Endometrial microvascular endothelial cells (primary cell): ENCODE measurements around the gene ZRANB3. TPM values are rescaled to one million over a fixed set of nuclear protein-coding genes. Genes with fewer than 3 reads are reported as not detected.

ENCODE experiments used
- in situ Hi-C: cut with HindIII; loops from 2 replicates; pipeline ENCODE4 v1.10.0; 2017; ENCODE audit warnings: low sequenced_read_pairs, low pct_unique_long_range_greater_than_20kb; ENCODE audit errors: inconsistent ontology term
- total RNA-seq: library from RNA; depleted of rRNA; stranded (reverse); fragments of >200 nt; gene quantifications from one replicate; pipeline ENCODE4 v1.2.3, GENCODE V29; 2015; ENCODE audit errors: inconsistent ontology term

The ZRANB3 gene
- total RNA-seq, 1 donor from 2014 or later: 4.2 TPM

- in situ Hi-C loops: no loop called here
Observed at GRCh38 chr2:135265960-135266490, 265.0 kb downstream of the ZRANB3 start.

- in situ Hi-C loops: no loop called here
Observed at GRCh38 chr2:135259123-135259522, 271.9 kb downstream of the ZRANB3 start.

GRCh38 chr2:135258193-135258592 is 272.8 kb downstream of the ZRANB3 start:
- in situ Hi-C loops: no loop called here

DNA sequence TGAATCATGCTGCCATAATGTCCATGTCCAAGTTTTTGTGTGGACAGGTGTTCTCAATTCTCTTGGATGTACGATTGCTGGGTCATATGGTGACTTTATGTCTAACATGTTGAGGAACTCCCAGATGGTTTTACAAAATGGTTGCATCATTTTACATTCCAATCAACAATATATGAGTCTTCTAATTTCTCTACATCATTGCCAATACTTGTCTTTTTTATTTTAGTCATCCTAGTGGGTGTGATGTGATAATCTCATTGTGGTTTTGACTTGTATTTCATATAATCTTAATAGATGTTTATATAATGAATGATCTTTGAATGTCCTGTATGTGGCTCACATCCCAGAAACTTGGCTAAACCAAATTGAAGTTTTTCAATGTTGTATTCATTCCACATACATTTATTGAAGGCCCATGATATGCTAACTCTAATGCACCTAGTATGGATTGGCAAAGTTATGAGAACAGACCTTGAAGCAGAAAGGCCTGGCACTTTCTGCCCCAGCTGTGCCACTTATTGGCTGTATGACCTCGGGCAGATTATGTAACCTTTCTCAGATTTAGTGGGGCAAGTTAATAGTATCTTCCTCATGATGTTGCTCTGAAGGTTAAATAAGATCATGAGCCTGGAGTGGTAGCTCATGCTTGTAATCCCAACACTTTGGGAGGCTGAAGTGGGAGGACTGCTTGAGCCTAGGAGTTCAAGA is 273.5 kb downstream of the ZRANB3 start:
- in situ Hi-C loops: no loop called here

DNA sequence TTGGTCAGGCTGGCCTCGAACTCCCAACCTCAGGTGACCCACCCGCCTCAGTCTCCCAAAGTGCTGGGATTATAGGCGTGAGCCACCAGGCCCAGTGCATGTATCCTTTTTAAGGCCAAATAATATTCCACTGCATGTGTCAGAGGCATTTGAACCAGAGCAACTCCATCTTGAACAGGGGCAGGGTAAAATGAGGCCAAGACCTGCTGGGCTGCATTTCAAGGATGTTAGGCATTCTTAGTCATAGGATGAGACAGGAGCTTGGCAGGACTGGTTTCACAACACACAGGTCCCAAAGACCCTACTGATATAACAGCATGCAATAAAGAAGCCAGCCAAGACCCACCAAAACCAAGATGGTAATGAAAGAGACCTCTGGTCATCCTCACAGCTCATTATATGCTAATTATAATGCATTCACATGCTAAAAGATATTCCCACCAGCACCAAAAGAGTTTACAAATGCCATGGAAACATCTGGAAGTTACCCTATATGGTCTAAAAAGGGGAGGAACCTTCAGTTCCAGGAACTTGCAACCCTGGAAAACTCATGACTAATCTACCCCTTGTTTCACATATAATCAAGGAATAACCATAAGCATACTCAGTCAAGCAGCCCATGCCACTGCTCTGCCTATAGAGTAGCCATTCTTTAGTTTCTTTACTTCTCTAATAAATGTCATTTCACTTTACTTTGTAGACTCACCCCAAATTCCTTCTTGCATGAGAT is 274.3 kb downstream of the ZRANB3 start:
- in situ Hi-C loops: no loop called here

DNA sequence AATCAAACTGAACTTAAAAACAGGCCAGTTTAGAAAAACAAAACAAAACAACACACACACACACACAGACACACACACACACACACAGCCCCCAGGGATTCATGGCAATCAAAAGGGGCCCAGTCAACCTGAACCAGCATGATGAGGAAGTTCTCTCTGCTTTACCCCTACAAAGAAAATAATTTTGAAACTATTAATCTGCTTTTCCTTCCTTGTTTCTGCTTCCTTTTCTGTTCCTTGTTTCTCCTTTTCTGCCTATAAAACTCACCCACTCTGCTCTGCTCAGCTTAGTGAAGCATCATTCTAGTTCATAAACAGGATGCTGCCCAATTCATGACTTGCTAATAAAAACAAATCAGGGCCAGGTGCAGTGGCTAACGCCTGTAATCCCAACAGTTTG is 275.8 kb downstream of the ZRANB3 start:
- in situ Hi-C loops: no loop called here

DNA sequence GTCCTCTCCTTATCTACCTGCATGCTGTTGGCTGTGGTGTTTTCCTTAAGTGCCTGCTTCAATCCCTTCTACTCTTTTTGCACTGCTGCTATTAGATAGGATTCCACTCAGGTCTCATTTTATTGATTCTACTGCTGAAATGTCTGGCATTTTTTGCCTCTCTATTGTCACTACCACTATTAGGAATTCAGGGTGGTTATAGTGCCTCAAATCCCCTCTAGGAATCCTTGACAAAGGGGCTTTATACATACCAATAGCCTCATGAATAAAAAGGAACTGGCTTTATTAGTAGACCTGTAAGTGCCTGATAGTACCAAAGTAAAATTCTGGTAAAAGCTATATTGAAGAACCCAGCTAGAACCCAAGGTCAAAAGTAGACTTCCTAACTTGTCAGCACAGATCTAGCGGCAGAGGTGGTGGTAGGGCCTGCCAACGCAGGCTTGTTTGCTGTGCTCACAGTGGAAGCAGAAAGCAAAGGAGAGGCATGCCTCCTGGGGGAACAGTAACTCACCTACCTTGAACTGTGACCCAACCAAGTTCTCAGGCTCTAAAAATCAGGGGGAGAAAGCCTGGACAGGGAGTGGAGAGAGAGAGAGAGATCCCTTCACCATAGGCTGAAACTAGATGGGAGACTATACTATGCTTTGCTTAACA is 278.1 kb downstream of the ZRANB3 start:
- in situ Hi-C loops: no loop called here

DNA sequence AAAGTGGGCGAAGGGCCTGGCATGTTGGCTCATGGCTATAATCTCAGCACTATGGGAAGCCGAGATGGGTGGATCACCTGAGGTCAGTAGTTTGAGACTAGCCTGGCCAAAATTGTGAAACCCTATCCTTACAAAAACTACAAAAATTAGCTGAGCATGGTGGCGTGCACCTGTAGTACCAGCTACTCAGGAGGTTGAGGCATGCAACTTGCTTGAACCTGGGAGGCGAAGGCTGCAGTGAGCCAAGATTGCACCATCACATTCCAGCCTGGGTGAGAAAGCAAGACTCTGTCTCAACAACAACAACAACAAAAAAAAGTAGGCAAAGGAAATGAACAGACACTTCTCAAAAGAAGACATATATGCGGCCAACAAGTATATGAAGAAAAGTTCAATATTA is 282.4 kb downstream of the ZRANB3 start:
- in situ Hi-C loops: no loop called here

DNA sequence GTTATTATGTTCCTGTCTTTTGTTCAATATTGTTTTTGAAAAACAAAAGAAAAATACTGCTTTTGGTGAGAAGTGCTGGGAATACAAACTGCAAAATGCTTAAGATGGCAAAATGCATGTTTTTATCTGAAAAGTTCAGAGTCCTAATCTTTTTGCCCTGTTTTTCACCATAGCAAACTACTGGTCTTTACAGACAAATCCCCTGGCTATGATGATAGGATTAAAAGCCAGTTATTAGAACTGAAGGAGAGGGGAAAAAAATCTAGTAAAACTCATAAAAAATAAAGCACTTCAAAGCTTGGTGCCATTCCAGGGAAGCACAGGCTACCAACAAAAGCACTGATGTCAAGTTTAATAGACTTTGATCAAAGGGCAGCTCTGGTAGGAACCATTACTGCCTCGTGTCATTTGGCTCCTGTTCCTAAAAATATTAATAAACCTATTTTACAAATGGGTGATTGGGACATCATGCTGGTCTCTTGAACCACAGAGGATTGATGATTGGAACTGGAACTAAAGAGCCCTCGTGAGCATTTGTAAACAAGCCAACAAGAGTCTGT is 284.2 kb downstream of the ZRANB3 start:
- in situ Hi-C loops: no loop called here

GRCh38 chr2:135245071-135245470 is 285.9 kb downstream of the ZRANB3 start:
- in situ Hi-C loops: no loop called here

DNA sequence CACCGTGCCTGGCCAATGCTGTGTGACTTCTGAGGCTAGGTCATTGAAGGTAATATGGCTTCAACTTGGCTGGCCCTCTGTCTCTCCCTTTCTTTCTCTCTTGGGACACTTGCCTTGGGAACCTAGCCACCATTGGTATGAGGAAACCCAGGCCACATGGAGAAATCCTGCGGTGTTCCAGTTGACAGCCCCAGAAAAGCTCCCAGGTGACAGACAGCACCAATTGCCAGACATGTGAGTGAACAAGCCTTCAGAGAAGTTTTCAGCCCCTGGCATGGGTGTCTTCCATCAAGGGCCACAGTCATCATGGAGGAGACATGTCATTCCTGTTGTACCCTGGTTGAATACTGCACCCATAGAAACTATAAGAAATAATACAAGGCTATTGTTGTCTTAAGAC is 292.4 kb downstream of the ZRANB3 start:
- in situ Hi-C loops: no loop called here

- in situ Hi-C loops: no loop called here
Observed at GRCh38 chr2:135230150-135230549, 300.9 kb downstream of the ZRANB3 start.

DNA sequence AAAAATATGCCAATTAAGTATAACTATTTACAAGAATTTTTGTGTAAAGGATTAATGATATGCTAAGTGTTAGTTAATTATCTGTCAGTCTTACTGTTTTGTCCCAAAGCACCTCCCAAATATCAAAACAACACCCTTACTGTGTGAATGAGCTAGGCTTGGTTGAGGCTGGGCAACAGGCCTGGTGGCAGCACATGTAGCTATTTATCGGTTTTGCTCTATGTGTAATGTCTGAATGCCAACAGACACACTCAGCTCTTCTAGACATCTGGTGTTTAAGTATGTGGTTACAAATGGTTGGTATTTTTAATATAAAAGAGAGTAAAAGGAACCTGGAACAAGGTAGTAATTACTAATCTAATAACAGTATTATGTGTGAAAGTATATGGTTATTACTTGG is 303.6 kb downstream of the ZRANB3 start:
- in situ Hi-C loops: no loop called here

DNA sequence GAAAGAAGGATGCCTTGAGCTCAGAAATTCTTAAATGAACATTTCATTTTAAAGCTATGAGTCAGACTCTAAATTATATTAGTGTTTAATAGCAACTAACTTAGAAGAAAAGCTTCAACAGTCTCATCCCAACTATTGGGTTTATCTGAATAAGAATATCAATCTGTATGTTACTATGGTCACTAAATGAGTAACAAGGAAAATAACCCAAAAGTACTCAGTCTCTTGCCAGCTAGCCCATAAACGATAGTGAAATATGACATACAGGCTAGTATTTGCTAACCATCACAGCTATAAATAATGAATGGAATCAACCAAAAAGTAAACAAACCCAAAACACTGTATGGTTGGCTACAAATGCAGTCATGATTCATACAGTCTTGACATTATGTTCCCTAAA is 304.1 kb downstream of the ZRANB3 start:
- in situ Hi-C loops: no loop called here

GRCh38 chr2:135225781-135226180 is 305.2 kb downstream of the ZRANB3 start:
- in situ Hi-C loops: no loop called here

GRCh38 chr2:135219226-135219625 is 311.8 kb downstream of the ZRANB3 start:
- in situ Hi-C loops: no loop called here

DNA sequence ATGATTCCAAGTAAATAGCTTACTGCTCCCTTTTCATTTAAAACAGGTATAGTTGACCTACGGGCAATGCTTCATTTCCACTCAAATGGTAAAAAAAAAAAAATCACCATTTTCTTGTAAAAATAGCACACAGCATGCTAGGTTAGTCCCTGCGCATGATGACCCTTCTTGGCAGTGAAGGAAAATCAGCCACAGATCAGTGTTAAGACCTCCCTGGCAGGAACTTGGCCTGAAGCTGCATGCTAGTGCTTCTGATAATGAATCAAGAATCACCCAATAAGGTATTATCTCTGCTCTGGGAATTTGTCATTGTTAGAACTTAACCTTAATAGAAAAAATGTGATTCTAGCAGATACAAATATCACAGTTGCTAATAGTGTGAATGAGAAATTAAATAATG is 312.6 kb downstream of the ZRANB3 start:
- in situ Hi-C loops: no loop called here

DNA sequence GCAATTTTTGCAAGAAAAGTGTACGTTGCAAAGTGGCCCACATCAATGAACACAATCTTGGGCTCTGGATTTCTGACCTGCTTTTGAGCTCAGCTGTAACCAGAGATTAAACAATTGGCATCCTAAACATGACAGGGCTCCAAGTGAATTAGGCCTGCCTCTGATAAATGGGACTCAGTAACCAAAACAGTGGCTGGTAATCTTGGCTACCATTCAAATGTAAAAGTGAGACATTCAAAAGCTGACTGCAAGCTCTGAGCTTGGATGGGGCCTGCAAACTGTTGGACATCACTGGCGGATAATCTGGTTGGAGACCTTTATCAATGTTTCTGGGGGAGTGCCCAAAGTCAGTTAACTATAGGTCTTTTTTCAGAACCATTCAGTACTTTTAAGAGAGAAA is 318.3 kb downstream of the ZRANB3 start:
- in situ Hi-C loops: no loop called here

DNA sequence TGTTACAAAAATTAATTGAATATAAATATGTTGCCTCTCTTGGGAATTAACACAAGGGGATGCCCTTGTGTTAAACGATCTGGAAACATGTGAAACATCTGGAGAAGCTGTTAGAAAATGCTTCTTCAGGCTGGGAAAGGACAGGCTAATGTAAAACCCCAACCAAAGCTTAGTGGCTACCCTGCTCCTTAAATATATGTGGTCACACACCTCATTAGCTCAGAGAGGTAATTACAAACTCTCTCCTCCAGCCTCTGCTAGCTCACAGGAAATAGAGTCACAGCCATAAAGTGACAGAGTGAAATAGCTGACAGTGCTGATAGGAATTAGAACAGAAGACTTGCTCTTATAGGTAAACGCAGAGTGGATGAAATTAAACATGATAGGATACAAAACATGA is 323.0 kb downstream of the ZRANB3 start:
- in situ Hi-C loops: no loop called here

- in situ Hi-C loops: no loop called here
Observed at GRCh38 chr2:135203944-135204343, 327.1 kb downstream of the ZRANB3 start.
